Measurements from ENCODE around the gene USP48.
"Not testable (repeated sequence)": the region's sequence is repeated elsewhere in the genome, so short reads cannot be mapped to it uniquely, and the experiment has no call there.

USP48 gene

DNA sequence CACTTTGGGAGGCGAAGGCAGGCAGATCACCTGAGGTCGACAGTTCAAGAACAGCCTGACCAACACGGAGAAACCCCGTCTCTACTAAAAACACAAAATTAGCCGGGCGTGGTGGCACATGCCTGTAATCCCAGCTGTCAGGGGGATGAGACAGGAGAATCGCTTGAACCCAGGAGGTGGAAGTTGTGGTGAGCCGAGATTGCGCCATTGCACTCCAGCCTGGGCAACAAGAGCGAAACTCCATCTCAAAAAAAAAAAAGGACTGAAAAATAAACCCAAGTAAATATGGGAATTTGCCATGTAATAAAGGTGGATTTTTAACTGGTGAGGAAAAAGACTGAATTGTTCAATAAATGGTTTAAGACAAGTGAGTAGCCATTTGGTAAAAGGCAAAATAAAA lies 11.3 kb downstream of the USP48 start:
- DNase-seq, result not testable (repeated sequence)

- DNase-seq, result not testable (repeated sequence)
These were observed 12.3 kb downstream of the USP48 start for GRCh38 chr1:21770602-21771001.

GRCh38 chr1:21770201-21770600 lies 12.7 kb downstream of the USP48 start:
- no peak for DNase-seq

DNA sequence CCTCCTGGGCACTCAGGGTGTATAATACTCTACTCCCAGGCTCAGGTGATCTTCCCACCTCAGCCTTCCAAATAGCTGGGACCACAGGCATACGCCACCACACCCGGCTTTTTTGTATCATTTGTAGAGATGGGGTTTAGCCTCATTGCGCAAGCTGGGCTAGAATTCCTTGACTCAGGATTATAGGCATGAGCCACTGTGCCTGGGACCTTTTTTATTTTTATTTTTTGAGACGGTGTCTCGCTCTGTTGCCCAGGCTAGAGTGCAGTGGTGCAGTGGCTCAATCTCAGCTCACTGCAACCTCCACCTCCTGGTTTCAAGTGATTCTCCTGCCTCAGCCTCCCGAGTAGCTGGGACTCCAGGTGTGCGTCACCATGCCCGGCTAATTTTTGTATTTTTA lies 15.8 kb downstream of the USP48 start:
- DNase-seq, result not testable (repeated sequence)

GRCh38 chr1:21766210-21766609 lies 16.7 kb downstream of the USP48 start:
- no peak for DNase-seq

GRCh38 chr1:21764615-21765423 lies 18.1 kb downstream of the USP48 start:
- peak; percentile 51 for DNase-seq

GRCh38 chr1:21763694-21764419 lies 19.1 kb downstream of the USP48 start:
- DNase-seq, result no peak

DNA sequence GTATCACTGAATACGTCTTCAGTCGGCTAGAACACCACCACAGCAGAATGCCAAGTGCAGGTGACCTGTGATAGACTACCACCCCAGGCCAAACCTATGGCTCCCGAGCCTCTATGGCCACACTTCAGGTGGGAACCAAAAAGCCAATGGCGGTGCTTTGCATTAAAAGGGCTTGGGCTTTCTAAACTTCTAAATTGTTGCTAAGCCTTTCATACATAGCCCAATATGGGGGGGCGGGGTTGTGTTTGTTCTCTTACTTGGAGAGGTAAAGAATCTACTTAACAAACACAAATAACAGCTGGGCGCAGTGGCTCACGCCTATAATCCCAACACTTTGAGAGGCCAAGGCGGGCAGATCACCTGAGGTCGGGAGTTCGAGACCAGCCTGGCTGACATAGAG lies 19.7 kb downstream of the USP48 start:
- DNase-seq, result no peak

- DNase-seq, result no peak
These were observed 20.9 kb downstream of the USP48 start for GRCh38 chr1:21762022-21762404.

- no peak for DNase-seq
These were observed 21.9 kb downstream of the USP48 start for GRCh38 chr1:21761052-21761451.

DNA sequence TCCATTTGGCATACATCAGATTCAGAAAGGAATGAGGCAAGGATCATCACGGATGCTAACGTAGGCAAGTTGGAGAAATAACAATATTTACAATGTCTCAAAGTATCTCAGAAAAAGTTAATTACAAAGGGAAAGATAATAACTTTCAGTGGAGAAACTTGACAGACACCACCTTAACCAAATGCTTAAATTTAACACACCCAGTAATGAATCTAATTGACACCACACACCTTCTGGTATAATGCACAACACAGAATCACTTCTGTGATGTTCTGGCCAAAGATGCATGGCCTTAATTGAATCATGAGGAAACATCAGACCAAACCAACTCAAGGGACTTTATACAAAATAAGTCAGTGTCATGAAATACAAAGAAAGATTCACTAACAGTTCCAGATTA lies 23.1 kb downstream of the USP48 start:
- no peak for DNase-seq

GRCh38 chr1:21759182-21759581 lies 23.8 kb downstream of the USP48 start:
- DNase-seq, result no peak

GRCh38 chr1:21758614-21759013 lies 24.3 kb downstream of the USP48 start:
- no peak for DNase-seq

- no peak for DNase-seq
These were observed 26.4 kb downstream of the USP48 start for GRCh38 chr1:21756393-21757089.

- no peak for DNase-seq
These were observed 27.9 kb downstream of the USP48 start for GRCh38 chr1:21755067-21755466.

GRCh38 chr1:21754583-21754982 lies 28.4 kb downstream of the USP48 start:
- no peak for DNase-seq

- DNase-seq, result no peak
These were observed 30.8 kb downstream of the USP48 start for GRCh38 chr1:21752186-21752585.

- DNase-seq, result no peak
These were observed 31.7 kb downstream of the USP48 start for GRCh38 chr1:21751281-21751680.

DNA sequence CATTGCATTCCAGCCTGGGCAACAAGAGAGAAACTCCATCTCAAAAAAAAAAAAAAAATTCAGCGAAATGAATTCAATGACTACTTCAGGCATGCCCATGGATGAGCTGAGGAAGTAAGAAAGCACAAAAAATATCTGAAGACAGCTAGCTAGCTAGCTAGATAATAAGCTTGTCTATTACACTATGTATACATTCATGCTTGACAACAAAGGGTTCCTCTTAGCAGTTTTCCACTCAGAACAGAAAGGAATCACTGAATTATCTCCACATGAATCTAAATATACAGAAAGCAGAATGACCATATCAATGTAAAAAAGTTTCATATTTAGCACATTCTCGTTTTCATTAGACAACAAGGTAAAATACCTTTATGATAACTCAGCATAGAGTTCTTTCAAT lies 32.1 kb downstream of the USP48 start:
- no peak for DNase-seq

DNA sequence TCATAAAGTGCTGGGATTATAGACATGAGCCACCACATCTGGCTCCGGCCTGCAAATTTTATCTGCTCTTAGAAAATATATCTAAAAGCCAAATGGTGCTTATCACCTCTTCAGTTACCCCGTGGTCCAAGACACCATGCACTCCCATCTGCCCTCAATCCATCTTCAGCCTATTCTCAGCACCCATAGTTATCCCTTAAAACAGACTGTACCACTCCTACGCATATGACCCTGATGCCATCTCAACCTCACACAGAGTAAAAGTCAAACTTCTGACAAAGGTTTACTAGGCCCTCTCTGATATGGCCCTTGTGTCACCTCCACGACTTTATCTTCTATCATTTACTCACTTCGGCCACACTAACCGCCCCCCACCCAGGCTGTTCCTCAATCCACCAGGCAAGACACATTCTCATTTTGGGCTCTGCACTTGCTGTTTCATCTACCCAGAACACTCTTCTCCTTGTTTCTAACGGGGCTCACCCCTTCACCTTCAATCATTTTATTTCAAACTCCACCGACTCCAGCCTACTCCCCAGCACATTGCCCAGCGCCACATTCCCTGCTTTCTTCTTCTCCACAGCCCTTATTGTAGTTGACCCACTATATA lies 33.0 kb downstream of the USP48 start:
- DNase-seq, result no peak

- no peak for DNase-seq
These were observed 33.8 kb downstream of the USP48 start for GRCh38 chr1:21749109-21749508.

GRCh38 chr1:21743476-21743875 lies 39.5 kb downstream of the USP48 start:
- no peak for DNase-seq

GRCh38 chr1:21742578-21742977 lies 40.4 kb downstream of the USP48 start:
- no peak for DNase-seq
